CD4-positive, alpha-beta T cell (primary cell): ENCODE data around the gene ANXA8. TPM values are rescaled to one million over a fixed set of nuclear protein-coding genes. Genes with fewer than 3 reads are reported as not detected.

Experiments
- ATAC-seq: fragments of 200-7000 bp; cut with Tn5 transposase; one replicate; pipeline ENCODE4 v1.10.0; 2022; ENCODE audit warnings: mild to moderate bottlenecking; ENCODE audit not compliant: poor library complexity
- CTCF ChIA-PET: fragments of 350-600 bp; sonication (Branson Sonifier 250); formaldehyde crosslinking; loops from one replicate; lab custom pipeline; 2021; ENCODE audit warnings: antibody characterized with exemption, inconsistent platforms; lab: Charles Lee
- POLR2A ChIA-PET: fragments of 350-600 bp; sonication (Branson Sonifier 250); formaldehyde crosslinking; loops from one replicate; lab custom pipeline; 2021; ENCODE audit warnings: antibody characterized with exemption, inconsistent platforms; lab: Charles Lee
- DNase-seq, 14 experiments: peaks; one replicate each; pipeline ENCODE4 v3.0.0-alpha.2; 2013 to 2020; ENCODE audit warnings: mixed read lengths in 2 of 14
- H3K27ac ChIP-seq, 2 donors: one replicate each; pipeline versions ENCODE4 v1.5.1 to v1.7.0; 2013; ENCODE audit warnings: low read length in 2 of 2, low read depth in 1 of 2, mild to moderate bottlenecking in 1 of 2
- H3K27me3 ChIP-seq, 2 experiments: 1 replicate in 1 of 2; 2 replicates in 1 of 2; pipeline versions ENCODE4 v1.6.1 to v1.7.0; 2013; ENCODE audit warnings: low read length in 2 of 2, control low read depth in 1 of 2, mild to moderate bottlenecking in 1 of 2, moderate library complexity in 1 of 2; ENCODE audit not compliant: insufficient read depth in 2 of 2, control insufficient read depth in 1 of 2
- H3K36me3 ChIP-seq: one replicate; pipeline ENCODE4 v1.6.1; 2013; ENCODE audit warnings: low read length, control low read depth; ENCODE audit not compliant: insufficient read depth
- H3K4me1 ChIP-seq: one replicate; pipeline ENCODE4 v1.6.1; 2013; ENCODE audit warnings: low read length, control low read depth; ENCODE audit not compliant: insufficient read depth
- H3K4me3 ChIP-seq: one replicate; pipeline ENCODE4 v1.5.1; 2013; ENCODE audit warnings: mild to moderate bottlenecking, low read length, moderate library complexity
- H3K9me3 ChIP-seq, 2 experiments: 1 replicate in 1 of 2; 2 replicates in 1 of 2; pipeline versions ENCODE4 v1.6.1 to v1.7.0; 2013; ENCODE audit warnings: low read length in 2 of 2, mild to moderate bottlenecking in 2 of 2, control low read depth in 1 of 2, moderate library complexity in 1 of 2; ENCODE audit not compliant: control insufficient read depth in 1 of 2, insufficient read depth in 1 of 2
- H3K27ac Mint-ChIP-seq: one replicate; pipeline ENCODE4 v1.8.0; 2020; ENCODE audit warnings: mixed read lengths
- H3K27me3 Mint-ChIP-seq: one replicate; pipeline ENCODE4 v1.8.0; 2021; ENCODE audit warnings: mixed read lengths
- H3K36me3 Mint-ChIP-seq: one replicate; pipeline ENCODE4 v1.8.0; 2021; ENCODE audit warnings: low read depth, mixed read lengths
- H3K4me1 Mint-ChIP-seq: one replicate; pipeline ENCODE4 v1.8.0; 2021; ENCODE audit warnings: low read depth, mixed read lengths
- H3K4me3 Mint-ChIP-seq: one replicate; pipeline ENCODE4 v1.8.0; 2020; ENCODE audit warnings: mild to moderate bottlenecking, mixed read lengths
- H3K9me3 Mint-ChIP-seq: one replicate; pipeline ENCODE4 v1.8.0; 2020; ENCODE audit warnings: mixed read lengths
- CTCF ChIP-seq: fragments of 200-600 bp; IDR thresholded peaks from one replicate; pipeline ENCODE4 v1.8.0; 2022; ENCODE audit warnings: antibody characterized with exemption, mild to moderate bottlenecking
- intact Hi-C, 2 experiments: fragments of 100-400 bp; cut with DNase I in 1 of 2; cut with micrococcal nuclease in 1 of 2; formaldehyde crosslinking; loops; one replicate each; pipeline versions ENCODE4 v1.15.1 to v1.9.0; 2023 to 2025; cut with DNase I, micrococcal nuclease
- total RNA-seq, 174 experiments: library from RNA in 2 of 174; stranded (reverse) in 2 of 174; gene quantifications; one replicate each; pipeline ENCODE4 v1.2.3 and lab custom pipeline; 2021 to 2026

ANXA8 gene
- total RNA-seq, 2 experiments from 2014 or later, result not detected

GRCh38 chr10:47447209-47447608, 36.7 kb downstream of the ANXA8 start:
- no peak overlapping the region for H3K27ac Mint-ChIP-seq
- H3K36me3 Mint-ChIP-seq, result no peaks in the 10 kb centered on the region
- no peak overlapping the region for H3K27ac ChIP-seq
- peaks cover 9 to 32% of the 10 kb centered on the region in 2 experiments for H3K9me3 ChIP-seq
- no peak for TF ChIP-seq CTCF
- H3K27me3 Mint-ChIP-seq, result peaks cover 2% of the 10 kb centered on the region
- H3K36me3 ChIP-seq, result no peaks in the 10 kb centered on the region
- no peak overlapping the region for H3K4me3 Mint-ChIP-seq
- peaks cover 10% of the 10 kb centered on the region for H3K9me3 Mint-ChIP-seq
- H3K4me1 ChIP-seq, result peaks cover 7% of the 10 kb centered on the region
- H3K4me1 Mint-ChIP-seq, result peaks cover 16% of the 10 kb centered on the region
- CTCF ChIA-PET, result no interaction called here
- DNase-seq, result no peak
- H3K4me3 ChIP-seq, result no peak overlapping the region
- ATAC-seq, result no peak
- H3K27me3 ChIP-seq, result peaks cover 0 to 5% of the 10 kb centered on the region in 2 experiments
- POLR2A ChIA-PET, result no interaction called here
- intact Hi-C loops, result no loop called here

GRCh38 chr10:47445720-47446119, 38.2 kb downstream of the ANXA8 start:
- ATAC-seq (no peak), DNase-seq (no peak)
- Mint-ChIP-seq H3K27ac (no peak overlapping the region), H3K4me1 (peaks cover 16% of the 10 kb centered on the region), H3K27me3 (peaks cover 14% of the 10 kb centered on the region), H3K9me3 (peaks cover 10% of the 10 kb centered on the region), H3K4me3 (no peak overlapping the region), H3K36me3 (no peaks in the 10 kb centered on the region)
- Histone ChIP-seq H3K27me3 (peaks cover 0 to 5% of the 10 kb centered on the region in 2 experiments), H3K9me3 (peaks cover 9 to 32% of the 10 kb centered on the region in 2 experiments), H3K27ac (no peak overlapping the region), H3K36me3 (no peaks in the 10 kb centered on the region), H3K4me3 (no peak overlapping the region), H3K4me1 (peaks cover 7% of the 10 kb centered on the region)
- ChIA-PET POLR2A (no interaction called here), CTCF (no interaction called here)
- intact Hi-C loops, result no loop called here
- no peak for TF ChIP-seq CTCF

- ChIA-PET CTCF (no interaction called here), POLR2A (no interaction called here)
- TF ChIP-seq CTCF, result no peak
- H3K27me3 ChIP-seq, result peaks cover 4 to 11% of the 10 kb centered on the region in 2 experiments
- Mint-ChIP-seq H3K36me3 (no peaks in the 10 kb centered on the region), H3K4me1 (peaks cover 15% of the 10 kb centered on the region), H3K27me3 (peaks cover 21% of the 10 kb centered on the region), H3K27ac (no peak overlapping the region), H3K9me3 (peaks cover 10% of the 10 kb centered on the region), H3K4me3 (no peak overlapping the region)
- H3K4me3 ChIP-seq, result no peak overlapping the region
- H3K36me3 ChIP-seq, result no peaks in the 10 kb centered on the region
- intact Hi-C loops, result no loop called here
- no peak overlapping the region for H3K27ac ChIP-seq
- H3K9me3 ChIP-seq, result peaks cover 9 to 32% of the 10 kb centered on the region in 2 experiments
- H3K4me1 ChIP-seq, result peaks cover 4% of the 10 kb centered on the region
- ATAC-seq, result no peak
- DNase-seq, result no peak
Measured at GRCh38 chr10:47444047-47444446, 39.9 kb downstream of the ANXA8 start.
